ENCODE results near the gene OR10AG1.

DNA sequence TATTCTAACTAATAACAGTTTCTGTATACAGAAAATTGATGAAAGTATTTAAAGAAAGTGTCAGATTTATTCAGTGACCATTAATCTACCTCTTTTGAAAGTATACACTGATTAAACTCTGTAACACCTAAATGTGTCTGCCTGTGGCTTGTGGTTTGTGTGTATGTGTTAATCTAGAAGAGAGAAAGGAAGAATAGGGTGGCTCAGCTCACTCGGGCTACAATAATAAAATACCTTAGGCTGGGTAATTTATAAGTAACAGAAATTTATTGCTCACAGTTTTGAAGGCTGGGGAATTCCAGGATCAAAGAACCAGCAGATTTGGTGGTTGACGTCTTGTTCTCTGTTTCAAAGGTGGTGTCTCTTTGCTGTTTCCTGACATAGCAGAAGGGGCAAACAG is 44.1 kb upstream of the OR10AG1 start:
- TF ChIP-seq, protein P1, sequence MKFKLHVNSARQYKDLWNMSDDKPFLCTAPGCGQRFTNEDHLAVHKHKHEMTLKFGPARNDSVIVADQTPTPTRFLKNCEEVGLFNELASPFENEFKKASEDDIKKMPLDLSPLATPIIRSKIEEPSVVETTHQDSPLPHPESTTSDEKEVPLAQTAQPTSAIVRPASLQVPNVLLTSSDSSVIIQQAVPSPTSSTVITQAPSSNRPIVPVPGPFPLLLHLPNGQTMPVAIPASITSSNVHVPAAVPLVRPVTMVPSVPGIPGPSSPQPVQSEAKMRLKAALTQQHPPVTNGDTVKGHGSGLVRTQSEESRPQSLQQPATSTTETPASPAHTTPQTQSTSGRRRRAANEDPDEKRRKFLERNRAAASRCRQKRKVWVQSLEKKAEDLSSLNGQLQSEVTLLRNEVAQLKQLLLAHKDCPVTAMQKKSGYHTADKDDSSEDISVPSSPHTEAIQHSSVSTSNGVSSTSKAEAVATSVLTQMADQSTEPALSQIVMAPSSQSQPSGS (IDR thresholded peaks at IDR 0.05; ENCODE audit: low read length): no peak
- TF ChIP-seq EGR1 (IDR thresholded peaks at IDR 0.05; ENCODE audit: borderline replicate concordance, low read depth, low read length) (no peak), TAF7 (optimal IDR thresholded peaks at IDR 0.05; ENCODE audit: borderline replicate concordance, low read depth, low read length) (no peak), TEAD4 (IDR thresholded peaks at IDR 0.05; ENCODE audit: low read depth, low read length) (no peak), CTCF (IDR thresholded peaks at IDR 0.05; ENCODE audit: control extremely low read depth in 1 of 3, insufficient read depth in 1 of 3, low read depth in 1 of 3, low read length in 3 of 3) (no peak), EP300 (IDR thresholded peaks at IDR 0.05; ENCODE audit: borderline replicate concordance in 1 of 2, low read depth in 2 of 2, low read length in 2 of 2) (no peak), EZH2 (IDR thresholded peaks at IDR 0.05; ENCODE audit: low read depth, low read length, severe bottlenecking) (no peak), POLR2A (IDR thresholded peaks at IDR 0.05; ENCODE audit: control extremely low read depth in 1 of 2, low read depth in 2 of 2, low read length in 2 of 2) (no peak), SIN3A (conservative IDR thresholded peaks at IDR 0.05 in 1 of 2, IDR thresholded peaks at IDR 0.05 in 1 of 2; ENCODE audit: low read depth in 1 of 2, low read length in 2 of 2) (no peak)

Measured in H1 (cell line).